GM19193 (cell line): ENCODE results near the gene CTSL.

Experiments
- POLR2A ChIP-seq: IDR thresholded peaks from 4 replicates; pipeline ENCODE4 v1.6.1; 2011; ENCODE audit not compliant: insufficient read depth, insufficient read length; ENCODE audit errors: extremely low read depth

Gene CTSL

DNA sequence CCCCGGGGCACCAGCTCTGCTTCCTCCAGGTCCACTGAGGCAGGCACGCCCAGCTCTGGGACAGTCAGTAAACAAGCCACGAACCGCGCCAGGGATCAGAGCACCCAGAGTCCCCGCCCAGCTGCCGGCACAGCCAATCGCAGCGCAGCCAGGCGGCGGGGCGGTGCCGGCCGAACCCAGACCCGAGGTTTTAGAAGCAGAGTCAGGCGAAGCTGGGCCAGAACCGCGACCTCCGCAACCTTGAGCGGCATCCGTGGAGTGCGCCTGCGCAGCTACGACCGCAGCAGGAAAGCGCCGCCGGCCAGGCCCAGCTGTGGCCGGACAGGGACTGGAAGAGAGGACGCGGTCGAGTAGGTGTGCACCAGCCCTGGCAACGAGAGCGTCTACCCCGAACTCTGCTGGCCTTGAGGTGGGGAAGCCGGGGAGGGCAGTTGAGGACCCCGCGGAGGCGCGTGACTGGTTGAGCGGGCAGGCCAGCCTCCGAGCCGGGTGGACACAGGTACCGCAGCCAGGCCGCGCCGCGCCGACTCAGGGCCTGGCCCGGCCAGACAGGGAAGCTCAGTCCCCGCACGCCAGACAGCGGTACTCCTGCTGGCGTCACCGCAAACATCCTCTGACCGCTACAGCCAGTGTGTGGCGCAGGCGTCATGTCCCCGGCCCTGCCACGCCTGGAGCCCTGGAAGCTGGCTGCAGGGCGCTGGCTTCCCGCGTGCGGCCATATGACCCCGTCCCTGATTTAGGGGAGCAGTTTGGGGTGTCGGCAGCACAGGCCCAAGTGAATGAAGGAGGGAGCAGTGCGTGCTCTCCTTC lies at the start of gene CTSL:
Gene CTSL, plus strand, starts transcription at position 220 of the 810 bp plus-strand sequence. CDS start 1,485 bp downstream, outside the sequence.
- TF ChIP-seq POLR2A = no peak

GRCh38 chr9:87676976-87677775 lies 48.7 kb upstream of the CTSL start:
- TF ChIP-seq POLR2A = no peak

DNA sequence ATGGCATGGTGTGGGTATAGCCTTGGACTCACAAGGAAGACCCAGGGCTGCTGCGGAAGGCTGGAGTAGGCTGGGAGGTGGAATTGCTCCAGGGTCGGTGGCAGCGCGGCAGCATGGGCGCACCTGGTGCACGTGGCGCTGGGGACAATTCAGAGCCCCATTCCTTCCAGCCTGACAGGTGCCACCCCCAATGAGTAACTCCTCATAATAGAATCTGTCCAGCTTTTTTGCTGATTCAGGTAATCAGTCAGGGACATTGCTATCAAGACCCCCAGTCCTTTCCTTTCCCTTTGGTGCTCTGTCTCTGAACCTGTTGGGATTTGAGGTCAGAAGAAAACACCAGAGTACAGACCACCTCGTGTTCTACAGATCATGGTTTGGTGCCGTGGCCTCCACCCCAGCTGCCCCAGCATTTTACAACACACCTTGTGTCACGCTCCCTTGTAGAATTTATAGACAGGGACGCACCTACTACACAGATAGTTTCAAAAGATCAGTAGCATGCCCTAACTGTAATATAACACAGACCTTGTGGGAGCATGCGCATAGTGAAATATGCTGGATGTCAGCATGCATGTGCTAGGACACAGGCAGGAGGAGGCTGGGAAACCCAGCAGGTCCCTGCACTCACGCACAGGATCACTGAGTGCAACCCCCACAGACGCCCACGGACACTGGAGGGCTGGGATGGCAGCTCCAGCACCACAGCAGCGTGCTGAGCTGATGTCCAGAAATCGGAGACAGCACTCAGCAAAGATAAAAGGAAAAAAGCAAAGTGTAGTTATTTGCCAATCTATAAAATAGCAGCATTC lies 47.9 kb upstream of the CTSL start:
- TF ChIP-seq POLR2A = no peak

DNA sequence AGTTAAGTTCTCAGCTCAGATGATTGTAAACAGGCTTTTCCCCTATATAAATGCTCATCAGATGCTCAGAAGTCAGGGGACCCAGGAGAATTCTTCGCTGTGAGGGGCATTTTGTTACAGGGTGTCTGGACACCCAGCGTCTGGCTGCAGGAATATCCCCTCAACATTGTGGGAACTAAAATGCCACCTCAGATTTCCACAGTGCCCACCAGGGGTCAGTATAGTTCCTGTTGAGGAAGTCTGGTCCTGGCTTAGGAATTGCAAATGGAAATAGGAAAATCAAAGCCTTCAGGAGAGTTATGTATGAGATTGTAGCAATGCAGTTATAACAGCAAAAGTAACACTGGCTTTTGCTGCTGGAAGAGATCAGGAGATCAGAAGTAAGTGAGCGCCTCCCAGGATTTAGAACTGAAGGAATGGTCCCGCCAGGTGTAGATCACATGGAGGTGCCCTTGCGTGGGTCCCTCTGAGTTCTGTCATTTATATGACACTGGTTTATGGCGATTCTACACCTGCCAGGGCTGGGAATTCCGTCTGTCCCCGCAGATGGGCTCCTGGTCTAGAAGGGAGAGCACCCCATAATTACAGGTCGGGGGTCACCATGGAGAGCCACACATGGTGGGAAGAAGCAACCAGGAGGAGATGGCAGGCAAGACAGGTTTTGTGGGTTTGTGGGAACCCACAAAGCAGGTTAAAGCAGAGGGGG lies 47.1 kb upstream of the CTSL start:
- no peak for TF ChIP-seq POLR2A

DNA sequence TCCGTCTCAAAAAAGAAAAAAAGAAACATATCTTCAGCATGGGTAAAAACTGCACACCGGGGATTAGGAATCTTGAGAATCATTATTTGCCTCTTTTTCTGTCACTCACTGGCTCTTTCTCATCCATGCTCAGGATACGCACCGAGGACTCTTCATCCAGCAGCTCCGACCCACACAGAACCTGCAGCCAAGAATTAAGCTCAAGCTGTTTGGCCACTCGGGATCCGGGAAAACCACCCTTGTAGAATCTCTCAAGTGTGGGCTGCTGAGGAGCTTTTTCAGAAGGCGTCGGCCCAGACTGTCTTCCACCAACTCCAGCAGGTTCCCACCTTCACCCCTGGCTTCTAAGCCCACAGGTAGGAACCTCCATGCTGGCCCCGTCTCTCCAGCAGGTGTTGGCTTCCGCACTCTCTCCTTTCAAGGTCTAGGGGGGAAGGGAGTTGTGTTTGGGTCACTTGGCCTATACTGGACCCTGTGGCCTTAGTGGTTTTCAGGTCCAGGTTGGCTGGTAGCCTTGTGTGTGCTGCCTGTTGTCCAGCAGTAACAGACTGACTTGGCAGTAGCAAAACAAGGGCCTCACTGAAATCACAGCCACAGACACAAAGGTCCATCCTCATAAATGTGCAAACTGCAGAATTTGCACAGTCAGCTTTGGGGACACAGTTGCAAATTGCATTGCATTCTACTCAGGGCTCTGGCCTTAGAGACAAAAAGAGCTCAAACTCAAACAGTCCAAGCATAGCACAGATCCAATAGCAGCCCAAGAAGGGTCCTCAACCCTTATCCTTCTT lies 44.5 kb upstream of the CTSL start:
- TF ChIP-seq POLR2A = no peak

DNA sequence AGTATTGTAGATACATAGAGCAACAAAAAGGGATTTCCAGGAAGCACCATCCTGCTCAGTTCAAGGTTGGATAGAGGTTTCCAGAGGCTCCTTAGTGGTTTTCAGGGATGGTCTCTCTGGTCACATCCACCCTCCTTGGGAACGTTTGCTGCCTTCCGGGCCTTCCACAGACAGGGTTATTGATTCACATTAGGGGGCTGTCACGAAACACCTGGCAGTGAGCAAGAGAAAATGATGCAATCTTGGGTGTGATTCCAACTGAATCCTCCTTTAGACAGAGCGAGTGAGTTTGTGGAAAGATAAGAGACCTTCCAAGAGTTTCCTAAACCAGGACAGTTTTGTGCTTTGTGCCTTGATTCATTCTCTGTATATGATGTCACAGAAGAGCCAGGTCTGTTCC lies 43.8 kb upstream of the CTSL start:
- no peak for TF ChIP-seq POLR2A

- TF ChIP-seq POLR2A = no peak
Observed at GRCh38 chr9:87682618-87683017, 43.3 kb upstream of the CTSL start.

GRCh38 chr9:87683751-87684626 lies 41.9 kb upstream of the CTSL start:
- TF ChIP-seq POLR2A = no peak

DNA sequence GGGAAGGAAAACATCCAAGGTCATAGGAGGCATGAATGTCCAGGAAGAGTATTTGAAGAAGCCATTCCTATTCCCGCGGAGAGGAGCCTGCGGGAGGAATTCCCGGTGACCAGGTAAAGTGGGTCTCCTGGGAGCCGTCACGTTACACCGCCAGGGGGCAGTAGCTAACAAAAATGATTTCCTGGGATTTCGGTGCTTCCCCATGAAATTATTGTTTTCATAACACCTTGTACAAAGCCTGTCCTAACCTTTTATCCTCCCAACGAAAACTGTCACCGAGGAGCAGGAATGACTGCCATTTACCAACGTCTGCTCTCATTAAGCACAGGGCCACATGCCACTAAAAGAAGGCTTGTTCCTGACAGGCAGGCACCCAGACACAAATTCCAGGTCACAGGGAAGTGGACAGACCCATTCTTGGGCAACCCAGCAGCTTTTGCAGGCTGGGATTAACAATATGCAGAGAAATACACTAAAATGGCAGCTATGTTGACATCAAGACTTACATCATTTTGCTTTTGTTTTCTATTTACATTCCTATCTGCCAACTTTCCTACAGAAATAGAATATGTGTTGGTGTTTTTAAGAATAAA lies 41.2 kb upstream of the CTSL start:
- no peak for TF ChIP-seq POLR2A

DNA sequence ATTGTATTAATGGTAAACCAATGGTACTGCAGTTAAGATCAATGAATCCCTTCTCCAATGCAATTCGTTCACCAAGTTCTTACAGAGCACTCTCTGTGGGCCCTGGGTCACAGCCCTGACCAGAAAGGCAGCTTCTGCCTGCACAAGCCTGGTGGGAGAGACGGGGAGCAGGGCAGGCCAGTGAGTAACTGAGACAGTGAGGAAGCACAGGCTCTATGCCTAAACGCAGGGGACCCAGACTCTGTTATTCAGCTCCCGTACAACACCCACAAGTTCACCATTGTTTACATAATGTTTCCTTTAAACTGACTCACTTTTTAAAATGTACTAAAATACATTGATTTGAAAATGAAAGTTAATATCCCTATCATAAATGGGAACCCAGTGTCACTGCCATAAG lies 40.5 kb upstream of the CTSL start:
- no peak for TF ChIP-seq POLR2A

DNA sequence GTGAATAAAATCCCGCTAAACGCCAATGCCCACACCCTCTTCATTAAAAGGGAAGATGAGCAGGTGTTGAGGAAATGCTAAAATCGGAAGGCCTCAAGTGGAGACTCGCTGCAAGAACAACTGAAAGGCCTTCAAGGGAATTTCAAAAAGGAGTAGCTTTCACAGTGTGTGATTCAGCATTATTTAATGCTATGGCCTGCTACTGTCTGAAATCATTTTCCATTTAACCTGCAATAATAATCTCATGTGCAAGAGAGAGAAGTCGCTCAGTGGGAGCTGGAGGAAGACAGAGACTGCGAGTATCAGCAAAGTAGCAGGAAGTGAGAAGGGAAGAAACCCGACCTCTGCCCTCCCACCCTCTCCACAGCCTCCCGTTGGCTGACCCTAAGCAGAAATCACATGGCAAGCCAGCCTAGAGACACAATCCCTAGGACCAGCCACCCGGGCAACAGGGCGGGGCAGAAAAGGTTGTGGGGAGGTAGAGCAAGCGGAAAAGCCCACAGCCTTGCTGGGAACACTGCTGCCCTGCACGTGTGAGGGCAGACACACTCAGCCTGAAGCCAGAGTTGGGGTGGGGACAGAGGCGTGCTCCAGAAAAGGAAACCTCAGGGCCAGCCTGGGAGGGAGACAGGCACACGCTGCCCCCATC lies 39.9 kb upstream of the CTSL start:
- no peak for TF ChIP-seq POLR2A

DNA sequence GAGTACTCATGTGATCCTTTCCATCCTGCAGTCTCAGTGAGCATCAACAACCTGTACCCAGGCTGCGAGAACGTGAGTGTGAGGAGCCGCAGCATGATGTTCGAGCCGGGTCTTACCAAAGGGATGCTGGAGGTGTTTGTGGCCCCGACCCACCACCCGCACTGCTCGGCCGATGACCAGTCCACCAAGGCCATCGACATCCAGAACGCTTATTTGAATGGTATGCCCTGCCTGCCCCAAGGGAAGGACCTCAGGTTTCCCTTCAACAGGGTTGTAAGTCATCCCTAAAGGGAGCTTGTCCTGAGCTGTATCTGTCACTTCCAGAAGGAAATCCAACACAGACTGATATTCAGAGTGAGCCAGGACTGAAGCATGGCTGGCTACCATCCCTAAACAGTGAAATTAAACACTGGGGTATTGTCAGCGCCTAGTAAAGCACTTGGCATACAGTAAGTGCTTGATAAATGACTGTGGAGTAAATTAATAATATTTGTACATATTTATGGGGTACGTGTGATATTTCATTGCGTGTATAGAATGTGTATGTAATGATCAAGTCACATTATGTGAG lies 39.3 kb upstream of the CTSL start:
- TF ChIP-seq POLR2A = no peak
